HUES6 (cell line): Measurements from ENCODE around the gene OR10H2.
"Not testable (repeated sequence)": the region's sequence is repeated elsewhere in the genome, so short reads cannot be mapped to it uniquely, and the experiment has no call there.

ENCODE experiments used
- H3K27ac ChIP-seq: 2 replicates; pipeline ENCODE4 v1.7.0; 2013; ENCODE audit warnings: low read depth, mild to moderate bottlenecking, low read length, inconsistent platforms
- H3K27me3 ChIP-seq: 2 replicates; pipeline ENCODE4 v1.6.1; 2013; ENCODE audit warnings: low read length; ENCODE audit not compliant: control insufficient read depth, insufficient read depth
- H3K36me3 ChIP-seq: 2 replicates; pipeline ENCODE4 v1.6.1; 2013; ENCODE audit warnings: low read length; ENCODE audit not compliant: control insufficient read depth, insufficient read depth
- H3K4me1 ChIP-seq: 2 replicates; pipeline ENCODE4 v1.6.1; 2013; ENCODE audit warnings: low read length; ENCODE audit not compliant: control insufficient read depth, insufficient read depth
- H3K4me3 ChIP-seq: 2 replicates; pipeline ENCODE4 v1.5.1; 2013; ENCODE audit warnings: low read depth, low read length
- H3K9ac ChIP-seq: one replicate; pipeline ENCODE4 v1.6.1; 2013; ENCODE audit warnings: mild to moderate bottlenecking, low read length
- H3K9me3 ChIP-seq: 2 replicates; pipeline ENCODE4 v1.6.1; 2013; ENCODE audit warnings: low read depth, low read length; ENCODE audit not compliant: control insufficient read depth, insufficient read depth

The OR10H2 gene

GRCh38 chr19:15727724-15728123 is at the start of gene OR10H2:
Gene OR10H2 (plus strand): TSS chr19:15728024. CDS start chr19:15728044, 20 bp downstream.
- no peak within 1 kb of the TSS for H3K9ac ChIP-seq
- H3K9me3 ChIP-seq: peaks cover 23% of the 10 kb centered on the region; the same call in 1 of the 2 replicates
- H3K27me3 ChIP-seq: peaks cover 16% of the 10 kb centered on the region
- no peaks in the 10 kb centered on the region for H3K4me1 ChIP-seq
- no peak within 1 kb of the TSS for H3K4me3 ChIP-seq
- H3K27ac ChIP-seq: no peak within 1 kb of the TSS
- H3K36me3 ChIP-seq: no peaks in the 10 kb centered on the region

GRCh38 chr19:15679089-15679488 is 48.7 kb upstream of the OR10H2 start:
- Histone ChIP-seq H3K9ac (no peak overlapping the region), H3K27ac (no peak overlapping the region), H3K27me3 (peaks cover 2% of the 10 kb centered on the region; the same call in 1 of the 2 replicates), H3K4me3 (no peak overlapping the region), H3K4me1 (no peaks in the 10 kb centered on the region), H3K9me3 (peaks cover 21% of the 10 kb centered on the region; the same call in 1 of the 2 replicates), H3K36me3 (no peaks in the 10 kb centered on the region)

- not testable (repeated sequence) for H3K4me1 ChIP-seq, H3K27ac ChIP-seq, H3K4me3 ChIP-seq, H3K9ac ChIP-seq, H3K27me3 ChIP-seq, H3K36me3 ChIP-seq
- H3K9me3 ChIP-seq: peaks cover 18% of the 10 kb centered on the region; the same call in 1 of the 2 replicates
Measured at GRCh38 chr19:15679865-15680264, 48.0 kb upstream of the OR10H2 start.

- Histone ChIP-seq H3K9me3 (peaks cover 18% of the 10 kb centered on the region; the same call in 1 of the 2 replicates), H3K4me1 (no peaks in the 10 kb centered on the region)
Measured at GRCh38 chr19:15680478-15681322, 47.1 kb upstream of the OR10H2 start.

GRCh38 chr19:15683411-15683810 is 44.4 kb upstream of the OR10H2 start:
- H3K4me3 ChIP-seq: no peak overlapping the region
- no peak overlapping the region for H3K9ac ChIP-seq
- H3K27ac ChIP-seq: no peak overlapping the region
- H3K9me3 ChIP-seq: peaks cover 28% of the 10 kb centered on the region; the same call in 1 of the 2 replicates
- H3K27me3 ChIP-seq: peaks cover 2% of the 10 kb centered on the region; the same call in 1 of the 2 replicates
- no peaks in the 10 kb centered on the region for H3K4me1 ChIP-seq
- no peaks in the 10 kb centered on the region for H3K36me3 ChIP-seq

More at GRCh38 chr19:15680478-15681322, 47.1 kb upstream of the OR10H2 start:
- H3K27me3 ChIP-seq: peaks cover 2% of the 10 kb centered on the region; the same call in 1 of the 2 replicates
- H3K36me3 ChIP-seq: no peaks in the 10 kb centered on the region
- no peak overlapping the region for H3K9ac ChIP-seq
- no peak overlapping the region for H3K4me3 ChIP-seq
- no peak overlapping the region for H3K27ac ChIP-seq

GRCh38 chr19:15684828-15685227 is 43.0 kb upstream of the OR10H2 start:
- Histone ChIP-seq H3K9ac (no peak overlapping the region), H3K4me3 (no peak overlapping the region), H3K27ac (no peak overlapping the region), H3K9me3 (peaks cover 31% of the 10 kb centered on the region; the same call in 1 of the 2 replicates), H3K4me1 (no peaks in the 10 kb centered on the region), H3K27me3 (peaks cover 2% of the 10 kb centered on the region; the same call in 1 of the 2 replicates), H3K36me3 (no peaks in the 10 kb centered on the region)

- Histone ChIP-seq H3K4me3 (no peak overlapping the region), H3K4me1 (no peaks in the 10 kb centered on the region)
Measured at GRCh38 chr19:15696654-15697194, 31.1 kb upstream of the OR10H2 start.

GRCh38 chr19:15701757-15702533 is 25.9 kb upstream of the OR10H2 start:
- H3K9ac ChIP-seq: no peak overlapping the region
- peaks cover 21% of the 10 kb centered on the region; the same call in 1 of the 2 replicates for H3K9me3 ChIP-seq
- no peaks in the 10 kb centered on the region for H3K36me3 ChIP-seq

More at GRCh38 chr19:15696654-15697194, 31.1 kb upstream of the OR10H2 start:
- Histone ChIP-seq H3K36me3 (no peaks in the 10 kb centered on the region), H3K9me3 (peaks cover 24% of the 10 kb centered on the region; the same call in 1 of the 2 replicates), H3K27ac (no peak overlapping the region), H3K9ac (no peak overlapping the region), H3K27me3 (no peaks in the 10 kb centered on the region; the same call in 1 of the 2 replicates)

GRCh38 chr19:15702534-15702930 is 25.3 kb upstream of the OR10H2 start:
- H3K27me3 ChIP-seq: no peaks in the 10 kb centered on the region; the same call in 1 of the 2 replicates
- H3K9me3 ChIP-seq: peaks cover 15% of the 10 kb centered on the region; the same call in 1 of the 2 replicates
- H3K27ac ChIP-seq: no peak overlapping the region
- no peak overlapping the region for H3K4me3 ChIP-seq
- no peak overlapping the region for H3K9ac ChIP-seq
- H3K36me3 ChIP-seq: no peaks in the 10 kb centered on the region
- no peaks in the 10 kb centered on the region for H3K4me1 ChIP-seq

More at GRCh38 chr19:15701757-15702533, 25.9 kb upstream of the OR10H2 start:
- no peaks in the 10 kb centered on the region for H3K4me1 ChIP-seq
- no peak overlapping the region for H3K27ac ChIP-seq
- no peaks in the 10 kb centered on the region; the same call in 1 of the 2 replicates for H3K27me3 ChIP-seq
- no peak overlapping the region for H3K4me3 ChIP-seq

GRCh38 chr19:15714638-15715037 is 13.2 kb upstream of the OR10H2 start:
- Histone ChIP-seq H3K27me3 (no peaks in the 10 kb centered on the region), H3K27ac (no peak overlapping the region), H3K9me3 (peaks cover 20% of the 10 kb centered on the region; the same call in 1 of the 2 replicates), H3K9ac (no peak overlapping the region), H3K36me3 (no peaks in the 10 kb centered on the region), H3K4me1 (no peaks in the 10 kb centered on the region), H3K4me3 (no peak overlapping the region)
